SKM-1 (cell line): Measurements from ENCODE around the gene DYNC1LI1.
"Not testable (repeated sequence)": the region's sequence is repeated elsewhere in the genome, so short reads cannot be mapped to it uniquely, and the experiment has no call there.

Experiments
- DNase-seq: peaks from one replicate; lab custom pipeline; 2025; ENCODE audit not compliant: unreplicated experiment; lab: John Stamatoyannopoulos, UW

Gene DYNC1LI1

DNA sequence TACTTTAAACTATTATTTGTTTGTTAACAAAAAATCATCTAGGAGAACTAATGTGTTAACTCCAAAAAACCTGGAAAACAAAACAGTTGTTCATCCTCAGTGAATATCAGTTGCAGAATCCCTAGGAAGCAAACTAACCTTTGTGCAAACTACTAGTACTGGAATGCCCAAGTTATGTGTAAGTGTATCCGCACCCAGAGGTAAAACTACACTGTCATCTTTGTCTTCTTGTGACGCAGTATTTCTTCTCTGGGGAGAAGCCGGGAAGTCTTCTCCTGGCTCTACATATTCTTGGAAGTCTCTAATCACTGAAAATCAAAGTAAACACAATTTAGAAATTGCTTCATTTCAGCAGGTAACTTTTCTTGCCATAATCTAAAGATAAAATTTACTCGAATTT lies 29.8 kb downstream of the DYNC1LI1 start:
- no peak for DNase-seq

DNA sequence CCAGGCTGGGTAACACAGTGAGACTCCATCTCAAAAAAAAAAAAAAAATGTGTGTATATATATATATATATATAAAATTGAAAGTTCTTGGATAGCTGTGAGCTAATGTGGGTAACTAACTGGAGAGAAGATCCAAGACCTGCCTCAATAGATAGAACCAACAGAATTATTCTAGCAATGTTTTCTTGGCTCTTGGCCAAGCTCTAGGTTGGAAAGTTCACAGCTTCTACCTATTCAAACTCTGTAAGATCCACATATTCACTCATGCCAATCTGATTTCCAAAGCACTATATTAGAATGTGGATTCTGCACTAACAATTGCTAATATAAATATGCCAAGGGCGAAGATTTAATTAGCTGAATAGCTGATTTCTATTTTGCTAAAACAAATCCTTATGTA lies 38.2 kb downstream of the DYNC1LI1 start:
- DNase-seq = no peak

DNA sequence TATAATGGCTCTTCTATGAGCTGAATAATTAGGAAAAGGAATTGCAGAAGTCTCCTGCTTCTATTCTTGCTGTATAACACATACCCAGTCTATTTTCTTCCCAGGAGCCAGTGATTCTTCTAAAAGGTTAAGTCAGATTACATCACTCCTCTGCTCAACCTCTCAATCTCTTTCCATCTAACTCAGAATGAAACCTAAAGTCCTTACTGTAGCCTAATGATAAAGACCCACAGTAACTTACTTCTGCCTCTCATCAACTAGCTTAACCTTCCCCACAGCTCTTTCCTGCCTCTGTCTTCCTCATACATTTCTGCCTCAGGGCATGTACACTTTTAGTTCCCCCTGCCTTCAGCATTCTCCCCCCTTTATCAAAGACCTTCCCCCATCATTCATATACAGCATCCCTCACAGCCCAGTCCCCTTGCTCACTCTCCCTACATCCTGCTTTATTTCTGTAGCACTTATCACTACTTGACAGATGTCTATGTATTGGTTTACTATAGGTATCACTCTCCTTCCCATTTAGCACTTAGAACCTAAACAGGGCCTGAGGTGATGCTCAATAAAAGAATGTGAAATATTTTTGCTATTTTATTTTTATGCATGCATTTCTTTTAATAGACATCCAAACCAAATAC lies 39.5 kb downstream of the DYNC1LI1 start:
- DNase-seq = no peak

DNA sequence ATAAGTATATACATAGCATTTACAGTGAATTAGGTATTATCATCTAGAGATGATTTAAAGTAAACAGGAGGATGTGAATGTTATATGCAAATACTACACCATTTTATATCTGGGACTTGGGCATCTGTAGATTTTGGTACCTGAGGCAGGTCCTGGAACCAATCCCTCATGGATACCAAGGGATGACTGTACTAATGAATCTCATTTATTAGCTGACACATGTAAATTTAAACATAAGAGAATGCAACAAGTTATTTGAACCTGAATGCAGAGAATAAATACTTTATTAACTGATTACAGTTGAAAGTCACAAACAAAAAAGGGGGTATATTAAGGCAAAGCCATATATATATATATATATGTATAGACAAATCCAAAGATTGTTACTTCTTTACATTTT lies 44.9 kb downstream of the DYNC1LI1 start:
- no peak for DNase-seq

DNA sequence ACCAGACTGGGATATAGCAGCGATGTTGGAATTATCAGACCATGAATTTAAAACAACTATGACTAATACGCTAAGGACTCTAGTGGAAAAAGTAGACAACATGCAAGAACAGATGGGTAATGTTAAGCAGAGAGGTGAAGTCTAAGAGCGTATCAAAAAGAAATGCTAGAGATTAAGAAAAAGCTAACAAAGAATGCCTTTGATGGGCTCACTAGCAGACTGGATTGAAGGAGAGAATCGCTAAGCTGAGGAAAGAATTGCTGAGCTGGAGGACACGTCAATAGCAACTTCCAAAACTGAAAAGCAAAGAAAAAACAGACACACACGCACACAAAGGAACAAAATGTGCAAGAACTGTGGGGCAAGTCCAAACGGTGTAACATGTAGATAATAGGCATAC lies 48.0 kb downstream of the DYNC1LI1 start:
- no peak for DNase-seq

DNA sequence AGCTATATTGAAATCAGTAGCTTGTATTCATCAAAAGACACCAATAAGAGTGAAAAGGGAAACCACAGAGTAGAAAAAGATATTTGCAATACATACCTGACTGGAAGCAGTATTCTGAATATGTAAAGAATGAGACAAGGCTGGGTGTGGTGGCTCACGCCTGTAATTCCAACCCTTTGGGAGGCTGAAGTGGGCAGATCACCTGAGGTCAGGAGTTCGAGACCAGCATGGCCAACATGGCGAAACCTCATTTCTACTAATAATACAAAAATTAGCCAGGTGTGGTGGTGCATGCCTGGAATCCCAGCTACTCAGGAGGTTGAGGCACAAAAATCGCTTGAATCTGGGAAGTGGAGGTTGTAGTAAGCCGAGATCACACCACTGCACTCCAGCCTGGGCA lies 51.7 kb downstream of the DYNC1LI1 start:
- not testable (repeated sequence) for DNase-seq

DNA sequence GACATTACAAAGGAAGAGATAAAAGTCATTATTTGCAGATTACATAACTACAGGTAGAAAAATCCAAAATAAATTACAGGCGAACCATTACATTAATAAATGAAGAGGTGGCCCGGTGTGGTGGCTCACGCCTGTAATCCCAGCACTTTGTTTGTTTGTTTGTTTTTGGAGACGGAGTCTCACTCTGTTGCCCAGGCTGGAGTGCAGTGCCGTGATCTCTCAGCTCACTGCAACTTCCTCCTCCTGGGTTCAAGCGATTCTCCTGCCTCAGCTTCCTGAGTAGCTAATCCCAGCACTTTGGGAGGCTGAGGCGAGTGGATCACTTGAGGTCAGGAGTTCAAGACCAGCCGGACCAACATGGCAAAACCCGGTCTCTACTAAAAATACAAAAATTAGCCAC lies 53.9 kb downstream of the DYNC1LI1 start:
- not testable (repeated sequence) for DNase-seq

DNA sequence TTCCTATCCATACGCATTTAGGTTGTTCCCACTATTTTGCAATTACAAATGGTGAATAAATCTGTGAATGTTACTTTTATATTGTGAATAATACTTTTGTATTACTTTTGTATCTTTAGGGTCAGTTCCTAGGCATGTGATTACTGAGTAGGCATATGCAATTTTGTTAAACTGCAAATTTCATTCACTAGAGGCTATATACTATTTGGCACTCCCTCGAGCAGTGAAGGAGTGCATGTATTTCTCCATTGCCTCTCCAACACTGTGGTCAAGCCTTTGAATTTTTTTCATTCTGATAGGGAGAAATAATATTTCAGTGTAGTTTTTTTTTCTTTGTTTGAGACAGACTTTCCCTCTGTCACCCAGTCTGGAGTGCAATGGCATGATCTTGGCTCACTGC lies 59.7 kb downstream of the DYNC1LI1 start:
- DNase-seq = no peak

DNA sequence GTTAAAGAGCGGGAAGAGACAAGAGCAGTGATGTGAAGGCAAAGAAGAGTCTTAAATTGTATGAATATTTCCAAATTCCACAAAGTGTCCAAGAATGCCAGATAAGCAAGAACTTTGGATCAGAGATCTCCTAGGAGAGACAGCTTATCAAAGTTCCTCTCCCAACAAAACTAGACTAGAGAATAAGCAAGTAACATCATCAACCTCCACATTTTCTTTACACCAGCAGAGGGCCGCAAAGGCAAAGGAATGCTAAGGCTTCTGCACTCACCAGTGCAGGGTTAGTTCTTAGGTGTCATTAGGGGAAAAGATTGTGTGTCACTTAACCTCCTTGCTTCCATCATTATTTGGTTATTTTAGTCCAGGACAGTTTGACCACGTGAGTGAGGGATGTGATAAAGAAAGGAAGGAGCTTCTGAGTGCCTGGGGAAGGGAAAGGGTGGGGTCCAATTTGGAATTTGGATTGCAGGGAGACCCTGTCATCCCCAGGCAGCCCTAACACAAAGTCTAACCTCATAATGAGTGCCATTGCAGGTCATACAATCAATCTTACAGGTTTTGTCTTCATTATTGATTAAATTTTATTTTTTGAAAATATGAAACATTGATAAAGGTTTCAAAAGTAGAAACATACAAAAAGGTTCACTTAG lies 60.5 kb downstream of the DYNC1LI1 start:
- peak; percentile 14 for DNase-seq

DNA sequence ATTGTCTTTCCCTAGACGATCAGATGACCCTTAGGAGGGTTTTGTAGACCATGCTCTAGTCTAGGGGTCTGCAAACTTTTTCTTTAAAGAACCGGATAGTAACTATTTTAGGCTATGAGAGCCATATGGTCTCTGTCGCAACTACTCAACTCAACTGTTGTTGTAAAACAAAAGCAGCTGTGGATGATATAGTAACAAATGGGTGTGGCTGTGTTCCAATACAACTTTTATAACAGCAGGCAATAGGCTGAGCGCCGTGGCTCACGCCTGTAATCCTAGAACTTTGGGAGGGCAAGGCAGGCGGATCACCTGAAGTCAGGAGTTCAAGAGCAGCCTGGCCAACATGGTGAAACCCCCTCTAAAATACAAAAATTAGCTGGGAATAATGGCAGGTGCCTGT lies 61.9 kb downstream of the DYNC1LI1 start:
- no peak for DNase-seq

DNA sequence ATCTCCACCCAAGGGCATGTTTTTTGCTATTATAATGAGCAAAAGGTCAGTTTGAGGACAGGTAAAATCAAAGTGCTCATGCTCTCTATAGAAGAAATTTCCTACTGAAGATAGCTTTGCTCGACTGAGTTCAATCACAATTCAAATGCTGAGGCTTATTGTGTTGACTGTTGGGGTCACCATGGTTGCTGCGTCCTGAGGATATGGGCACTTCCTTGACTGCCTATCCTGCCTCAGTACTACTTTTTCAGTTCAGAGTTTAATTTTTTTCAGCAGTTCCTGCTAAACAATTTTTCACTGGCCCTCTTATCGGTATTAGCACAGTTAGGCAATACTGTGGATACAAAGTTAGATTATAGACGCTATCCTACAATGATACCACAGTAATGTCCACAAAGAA lies 64.2 kb downstream of the DYNC1LI1 start:
- DNase-seq = no peak

DNA sequence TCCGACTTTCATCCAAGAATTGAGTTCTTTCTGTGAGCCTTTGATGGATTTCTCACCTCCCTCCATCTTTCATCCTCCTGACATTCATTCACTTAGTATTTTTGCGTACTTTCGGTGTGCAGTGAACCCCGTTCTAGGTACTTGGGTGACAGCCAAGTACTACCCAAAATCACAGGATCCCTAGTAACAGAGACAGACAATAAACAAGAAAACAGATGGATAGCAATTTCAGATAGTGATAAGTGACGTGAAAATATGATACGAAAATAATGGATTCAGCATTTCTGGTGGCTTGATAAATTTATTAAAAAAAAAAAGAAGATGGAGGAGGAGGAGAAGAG lies 67.7 kb downstream of the DYNC1LI1 start:
- no peak for DNase-seq

DNA sequence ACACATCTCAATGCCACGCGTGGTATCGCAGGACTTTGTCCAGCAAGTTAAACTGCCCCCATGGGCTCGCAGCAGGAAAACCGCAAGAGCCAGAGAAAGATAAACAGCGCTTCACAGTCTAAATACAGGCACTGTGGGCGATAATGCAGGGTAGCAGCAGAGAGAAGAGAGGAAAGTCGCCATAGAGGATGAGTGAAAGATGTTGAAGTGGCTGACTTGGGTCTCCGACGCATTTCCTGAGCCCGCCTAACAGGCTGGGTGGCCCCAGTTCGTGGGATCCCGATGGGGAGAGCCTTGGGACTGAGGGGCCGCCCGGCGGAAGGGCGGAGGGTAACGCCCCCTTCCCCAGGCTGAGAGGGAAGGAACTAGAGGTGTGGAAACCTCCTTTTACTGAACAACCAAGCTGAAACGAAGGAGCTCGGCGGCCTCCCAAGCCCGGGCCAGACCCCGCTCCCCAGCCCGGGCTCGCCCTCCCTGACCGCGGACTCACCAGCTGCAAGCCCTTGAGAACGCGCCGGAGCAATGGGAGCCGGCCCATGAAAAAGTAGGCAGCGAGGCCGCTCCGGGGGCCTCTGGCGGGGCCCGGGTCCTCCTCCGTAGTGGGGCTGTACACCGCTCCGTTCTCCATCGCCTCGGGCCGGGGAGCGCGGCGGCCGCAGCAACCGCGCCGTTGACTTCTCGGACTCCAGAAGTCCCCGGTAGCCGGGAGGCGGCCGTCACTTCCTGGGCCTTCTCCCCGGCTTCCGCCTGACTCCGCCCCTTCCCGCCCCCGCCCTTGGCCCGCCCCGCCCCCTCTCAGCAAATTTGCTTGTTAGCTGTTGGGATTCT lies 68.3 kb downstream of the DYNC1LI1 start, which contains the start of gene CMTM6:
Gene CMTM6 (minus strand): TSS at position 735 of the 828 bp plus-strand sequence. CDS start 107 bp downstream, at position 628.
- peak; percentile 59 for DNase-seq

DNA sequence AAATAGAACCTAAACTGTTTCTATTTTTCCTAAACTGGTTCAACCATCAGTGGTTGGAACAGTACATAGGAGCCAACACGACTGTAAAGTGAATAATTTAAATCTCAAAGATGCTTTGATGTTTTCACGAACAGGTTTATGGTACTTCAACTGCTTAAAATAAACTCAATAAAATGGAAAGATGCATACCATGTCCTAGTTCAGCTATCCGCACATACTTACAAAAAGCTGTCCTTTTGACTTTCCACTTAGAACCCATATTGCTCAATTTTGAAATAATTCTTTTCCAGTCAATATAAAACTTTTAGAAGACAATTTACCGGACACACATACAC lies 68.9 kb downstream of the DYNC1LI1 start:
- no peak for DNase-seq

DNA sequence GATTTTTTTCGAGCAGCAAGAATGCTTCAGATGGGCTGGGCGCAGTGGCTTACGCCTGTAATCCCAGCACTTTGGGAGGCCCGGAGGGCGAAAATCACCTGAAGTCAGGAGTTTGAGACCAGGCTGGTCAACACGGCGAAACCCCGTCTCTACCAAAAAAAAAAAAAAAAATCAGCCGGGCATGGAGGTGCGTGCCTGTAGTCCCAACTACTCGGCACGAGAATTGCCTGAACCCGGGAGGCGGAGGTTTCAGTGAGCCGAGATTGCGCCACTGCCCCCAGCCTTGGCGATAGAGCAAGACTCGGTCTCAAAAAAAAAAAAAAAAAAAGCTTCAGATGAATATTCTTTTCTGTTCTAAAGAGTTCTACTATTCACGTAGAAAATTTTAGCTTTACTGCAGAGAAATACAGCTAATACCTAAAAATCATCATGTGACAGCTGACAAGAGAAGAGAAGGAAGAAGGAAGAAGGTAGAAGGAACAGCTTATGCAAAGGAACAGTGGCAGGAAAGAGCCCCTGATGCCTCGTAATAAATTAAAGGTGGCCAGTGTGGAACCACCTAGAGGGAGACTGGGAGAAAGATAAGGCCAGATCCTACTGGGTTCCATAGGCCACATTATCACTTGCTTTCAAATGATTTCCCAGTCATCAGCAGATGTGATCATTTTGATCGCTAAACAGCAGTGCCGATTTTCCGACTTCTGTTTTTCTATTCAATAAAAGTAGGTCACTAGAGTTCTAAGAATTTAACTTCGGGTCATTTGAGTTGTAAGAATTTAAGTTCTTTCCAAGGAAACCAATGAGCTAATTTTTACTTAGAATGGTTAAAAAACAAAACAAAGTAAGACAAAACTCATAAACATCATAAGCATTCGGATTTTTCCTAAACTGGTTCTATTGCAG lies 69.5 kb downstream of the DYNC1LI1 start:
- no peak for DNase-seq

DNA sequence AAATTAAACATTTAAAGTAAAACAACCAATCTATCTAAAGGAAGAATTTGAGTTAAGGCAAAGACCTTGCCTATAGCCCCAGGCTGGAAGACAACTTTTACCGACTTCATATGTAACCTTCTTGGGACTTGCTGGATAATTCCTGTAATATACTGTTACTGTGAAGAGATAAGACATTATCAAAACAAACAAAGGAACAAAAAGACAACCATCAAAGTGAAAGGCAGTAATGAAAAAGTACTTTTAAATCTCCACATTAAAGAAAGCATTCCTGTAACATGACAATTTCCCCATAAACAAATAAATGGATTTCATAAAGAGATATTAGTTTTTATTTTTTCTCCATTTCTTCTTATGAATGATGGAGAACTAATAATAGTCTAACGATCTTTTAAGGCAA lies 70.4 kb downstream of the DYNC1LI1 start:
- no peak for DNase-seq

DNA sequence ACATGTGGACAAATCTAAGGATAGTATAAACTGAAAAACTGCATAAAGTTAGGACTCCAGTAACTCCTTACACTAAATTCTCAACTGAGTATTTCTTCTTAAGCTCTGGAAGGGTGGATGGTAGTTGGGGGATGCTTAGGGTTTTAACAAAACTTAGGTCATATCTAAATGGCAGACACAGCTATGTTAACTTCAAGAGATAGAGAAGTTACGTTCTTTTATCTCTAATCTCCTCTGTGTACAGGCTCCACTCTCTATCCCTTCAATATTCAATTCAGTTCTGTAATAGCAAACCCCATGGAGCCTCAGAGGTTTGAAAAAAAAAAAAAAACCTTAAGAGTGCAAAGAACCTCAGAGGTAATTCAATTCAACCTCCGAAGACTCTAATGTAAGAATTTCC lies 71.1 kb downstream of the DYNC1LI1 start:
- DNase-seq = no peak

DNA sequence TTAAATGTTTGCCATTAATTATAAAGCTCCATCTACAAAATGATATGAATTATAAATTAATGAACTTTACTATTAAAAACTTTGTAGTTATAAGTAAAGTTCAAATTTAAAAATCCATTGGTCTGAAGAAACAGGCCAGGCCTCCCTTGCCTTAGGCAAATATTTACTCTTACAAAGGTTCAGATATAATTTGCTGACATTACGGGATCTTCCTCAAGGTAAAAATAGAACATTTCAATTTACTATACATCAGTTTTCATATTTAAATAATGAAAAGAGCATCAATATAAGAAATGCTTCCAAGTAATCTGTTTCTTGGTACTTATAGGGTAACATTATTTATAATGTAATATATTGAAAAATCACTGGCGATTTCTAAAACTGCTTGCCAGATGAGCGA lies 71.7 kb downstream of the DYNC1LI1 start:
- no peak for DNase-seq

DNA sequence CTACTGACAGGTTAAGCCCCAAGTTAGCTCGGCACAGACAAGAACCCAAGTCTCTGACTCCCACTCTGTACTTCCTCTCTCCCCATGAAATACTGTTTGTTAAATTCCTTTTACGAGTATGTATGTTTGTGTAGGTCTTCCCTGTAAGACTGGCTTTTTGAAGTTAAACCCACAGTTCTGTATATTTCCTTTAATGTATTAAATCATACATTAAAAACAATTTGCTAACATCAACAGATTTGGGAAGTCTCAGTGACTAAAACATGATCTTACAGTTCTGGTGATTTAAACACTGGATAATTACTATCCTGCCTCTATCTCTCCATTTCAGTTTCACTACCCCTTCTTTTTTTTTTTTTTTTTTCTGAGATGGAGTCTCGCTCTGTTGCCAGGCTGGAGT lies 72.4 kb downstream of the DYNC1LI1 start:
- DNase-seq = no peak

DNA sequence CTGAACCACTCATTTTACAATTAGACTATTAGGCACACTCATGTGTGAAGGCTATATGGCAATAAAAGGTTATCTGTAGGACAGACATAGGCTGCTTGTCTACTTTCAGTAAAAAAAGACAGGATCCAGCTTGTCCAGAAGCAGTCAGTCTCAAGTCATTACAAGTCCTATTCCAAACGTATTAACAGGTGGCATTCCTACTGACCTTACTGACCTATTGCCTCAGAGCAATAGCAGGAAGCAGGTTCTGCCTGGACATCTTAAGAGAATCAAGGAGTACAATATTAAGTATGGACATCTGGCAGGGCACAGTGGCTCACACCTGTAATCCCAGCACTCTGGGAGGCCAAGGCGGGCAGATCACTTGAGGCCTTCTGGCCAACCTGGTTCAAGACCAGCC lies 75.0 kb downstream of the DYNC1LI1 start:
- DNase-seq = no peak

DNA sequence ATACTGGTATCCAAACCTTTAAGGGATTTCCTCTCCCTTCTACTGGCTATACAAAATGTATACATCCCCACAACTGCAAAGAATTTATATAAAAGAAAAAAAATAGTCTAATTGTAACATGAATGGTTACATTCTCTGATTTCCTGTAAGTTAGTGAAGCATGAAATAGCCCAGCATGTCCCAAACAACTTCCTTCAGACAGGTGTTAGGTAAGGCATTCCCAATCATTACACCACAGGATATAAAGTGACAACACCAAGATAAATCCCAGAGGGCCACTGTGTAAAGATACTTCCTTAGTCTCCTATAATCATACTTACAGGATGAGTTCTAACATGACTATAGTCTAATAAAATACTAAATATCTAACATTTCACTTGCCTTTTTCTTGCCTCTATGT lies 75.6 kb downstream of the DYNC1LI1 start:
- no peak for DNase-seq
